ENCODE data around the gene TAS2R30.
A peak's percentile ranks its signal among the peaks of the same experiment; 100 is the strongest.

The TAS2R30 gene

DNA sequence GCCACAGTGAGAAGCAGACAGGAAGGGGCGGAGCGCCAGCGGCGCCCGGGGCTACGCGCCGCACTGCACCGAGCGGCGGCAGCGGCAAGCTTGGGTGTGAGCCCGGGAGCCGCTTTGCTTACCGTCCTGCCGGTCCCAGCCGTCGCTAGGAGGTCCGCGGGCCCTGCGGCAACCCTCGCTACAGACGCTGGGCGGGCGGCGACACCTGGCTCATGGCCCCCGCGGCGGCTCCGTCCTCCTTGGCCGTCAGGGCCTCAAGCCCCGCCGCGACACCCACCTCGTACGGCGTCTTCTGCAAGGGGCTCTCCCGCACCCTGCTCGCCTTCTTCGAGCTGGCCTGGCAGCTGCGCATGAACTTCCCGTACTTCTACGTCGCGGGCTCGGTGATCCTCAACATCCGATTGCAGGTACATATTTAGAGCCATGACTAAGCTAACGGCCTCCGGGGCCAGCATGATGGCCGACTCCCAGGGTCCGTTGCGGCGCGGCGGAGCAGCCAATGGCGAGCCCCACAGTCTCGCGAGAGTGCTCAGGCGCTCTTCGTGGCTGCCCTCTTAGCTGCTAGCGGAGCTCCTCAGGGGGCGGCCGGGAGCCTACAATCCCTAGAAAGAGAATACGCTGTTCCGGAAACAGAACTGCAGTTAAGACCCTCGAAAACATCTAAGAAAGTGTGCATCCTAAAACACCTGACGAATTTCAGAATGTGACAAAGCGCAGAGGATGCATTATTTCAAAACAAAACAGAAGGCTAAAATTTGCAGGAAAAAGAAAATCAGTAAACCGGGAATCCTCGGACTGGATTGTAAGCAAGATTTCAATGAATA is 36.9 kb upstream of the TAS2R30 start, which contains the start of gene SMIM10L1:
SMIM10L1 (plus strand) TSS at position 50 of the 824 bp plus-strand sequence; CDS start at position 213, 163 bp downstream.
- Histone ChIP-seq H3K27ac (peak within 1 kb of the TSS; percentile 98), H3K4me3 (peak within 1 kb of the TSS; percentile 92)
- peak; percentile 94 for DNase-seq (ENCODE audit: low spot score)
- TF ChIP-seq, protein P1, sequence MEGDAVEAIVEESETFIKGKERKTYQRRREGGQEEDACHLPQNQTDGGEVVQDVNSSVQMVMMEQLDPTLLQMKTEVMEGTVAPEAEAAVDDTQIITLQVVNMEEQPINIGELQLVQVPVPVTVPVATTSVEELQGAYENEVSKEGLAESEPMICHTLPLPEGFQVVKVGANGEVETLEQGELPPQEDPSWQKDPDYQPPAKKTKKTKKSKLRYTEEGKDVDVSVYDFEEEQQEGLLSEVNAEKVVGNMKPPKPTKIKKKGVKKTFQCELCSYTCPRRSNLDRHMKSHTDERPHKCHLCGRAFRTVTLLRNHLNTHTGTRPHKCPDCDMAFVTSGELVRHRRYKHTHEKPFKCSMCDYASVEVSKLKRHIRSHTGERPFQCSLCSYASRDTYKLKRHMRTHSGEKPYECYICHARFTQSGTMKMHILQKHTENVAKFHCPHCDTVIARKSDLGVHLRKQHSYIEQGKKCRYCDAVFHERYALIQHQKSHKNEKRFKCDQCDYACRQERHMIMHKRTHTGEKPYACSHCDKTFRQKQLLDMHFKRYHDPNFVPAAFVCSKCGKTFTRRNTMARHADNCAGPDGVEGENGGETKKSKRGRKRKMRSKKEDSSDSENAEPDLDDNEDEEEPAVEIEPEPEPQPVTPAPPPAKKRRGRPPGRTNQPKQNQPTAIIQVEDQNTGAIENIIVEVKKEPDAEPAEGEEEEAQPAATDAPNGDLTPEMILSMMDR (IDR thresholded peaks at IDR 0.05) = no peak

DNA sequence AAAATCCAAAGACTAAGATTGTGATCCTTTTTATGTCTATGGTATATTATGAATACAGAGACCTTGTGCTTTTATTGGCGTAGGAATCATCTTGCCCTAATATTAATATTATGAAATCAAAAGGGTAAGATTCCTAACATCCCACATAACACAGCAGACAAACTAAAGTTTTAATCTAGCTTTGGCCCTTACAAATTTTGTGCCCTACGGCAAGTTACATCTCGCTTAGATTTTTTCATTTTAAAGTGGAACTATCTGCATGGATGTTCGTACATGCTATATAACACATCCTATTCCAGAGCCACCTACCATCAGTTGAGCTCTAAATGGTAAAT is 36.3 kb upstream of the TAS2R30 start:
- no peak for DNase-seq (ENCODE audit: low spot score)
- Histone ChIP-seq H3K4me3 (peak overlapping the region; percentile 92), H3K27ac (peak overlapping the region; percentile 98)
- TF ChIP-seq, protein P1 (IDR thresholded peaks at IDR 0.05) = no peak

DNA sequence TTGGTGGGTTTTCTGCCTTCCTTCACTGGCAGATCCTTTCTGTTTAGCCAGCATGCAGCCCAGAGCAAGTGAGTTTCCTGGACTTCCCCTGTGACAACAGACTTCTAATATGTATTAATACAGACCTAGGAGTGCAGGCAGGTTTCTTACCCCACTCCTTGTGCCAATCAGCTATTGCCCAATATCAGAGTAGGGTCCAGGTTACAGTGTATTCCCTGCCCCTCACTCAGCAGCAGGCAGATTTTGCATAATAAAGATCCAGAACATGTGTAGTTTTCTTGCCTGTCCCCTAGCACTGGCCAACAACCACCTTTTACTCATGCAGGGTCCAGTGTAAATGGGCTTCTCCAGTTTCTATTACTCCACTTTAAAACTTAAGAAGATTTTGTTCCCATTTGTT is 31.9 kb upstream of the TAS2R30 start:
- TF ChIP-seq, protein P1 (IDR thresholded peaks at IDR 0.05) = no peak
- no peak for DNase-seq (ENCODE audit: low spot score)
- Histone ChIP-seq H3K4me3 (no peak overlapping the region), H3K27ac (no peak overlapping the region)

DNA sequence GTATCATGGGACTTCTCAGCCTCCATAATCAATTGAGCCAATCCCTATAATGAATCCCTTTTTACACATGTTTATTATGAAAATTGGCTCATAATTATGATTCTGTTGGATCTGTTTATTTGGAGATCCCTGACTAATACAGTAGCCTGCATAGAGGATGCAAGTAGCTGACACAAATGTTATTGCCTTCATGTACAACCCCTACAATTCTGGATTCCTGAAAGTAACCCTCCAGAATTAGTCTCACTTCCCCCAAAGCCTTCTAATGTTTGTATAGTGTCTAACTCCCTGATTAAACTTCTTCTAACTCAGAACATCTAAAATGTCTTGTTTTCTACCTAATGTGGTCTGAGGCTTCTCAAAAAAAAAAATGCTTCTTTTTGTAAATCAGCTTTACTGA is 29.9 kb upstream of the TAS2R30 start:
- Histone ChIP-seq H3K4me3 (no peak overlapping the region), H3K27ac (no peak overlapping the region)
- no peak for DNase-seq (ENCODE audit: low spot score)
- TF ChIP-seq, protein P1 (IDR thresholded peaks at IDR 0.05) = no peak

GRCh38 chr12:11162502-11162901 is 28.1 kb upstream of the TAS2R30 start:
- DNase-seq (ENCODE audit: low spot score) = no peak
- no peak overlapping the region for H3K27ac ChIP-seq
- TF ChIP-seq, protein P1 (IDR thresholded peaks at IDR 0.05) = no peak
- H3K4me3 ChIP-seq = no peak overlapping the region

DNA sequence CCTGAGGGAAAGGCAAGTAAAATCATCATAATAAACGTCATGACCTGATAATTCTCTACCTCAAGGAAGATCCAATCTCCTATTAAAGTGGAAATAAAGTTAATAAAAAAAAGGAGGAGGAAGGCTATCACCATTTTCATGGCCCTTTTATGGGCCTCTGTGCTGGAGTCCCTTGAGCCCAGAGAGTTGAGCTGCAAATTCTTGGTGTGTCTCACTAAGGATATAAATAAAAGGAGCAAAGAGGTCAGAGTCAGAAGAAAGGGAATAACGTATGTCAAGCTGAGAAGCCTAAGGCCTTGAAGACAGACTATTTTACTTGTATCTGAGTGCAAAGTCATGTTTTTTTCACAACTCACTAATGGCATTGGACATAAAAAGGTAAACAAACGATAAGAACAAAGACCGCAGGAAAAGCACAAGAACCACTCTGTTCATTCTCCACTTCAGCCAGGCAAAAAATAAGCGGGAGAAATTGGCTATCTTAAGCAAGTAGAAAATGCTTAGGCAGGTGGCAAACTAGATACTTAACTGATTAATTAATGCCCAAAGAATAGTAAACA is 24.5 kb upstream of the TAS2R30 start:
- H3K4me3 ChIP-seq = no peak overlapping the region
- TF ChIP-seq, protein P1 (IDR thresholded peaks at IDR 0.05) = no peak
- no peak for DNase-seq (ENCODE audit: low spot score)
- H3K27ac ChIP-seq = no peak overlapping the region
